Measurements from ENCODE around the gene MROH9.

Gene MROH9

GRCh38 chr1:171082606-171083005 is 147.3 kb downstream of the MROH9 start:
- DNase-seq, result no peak

DNA sequence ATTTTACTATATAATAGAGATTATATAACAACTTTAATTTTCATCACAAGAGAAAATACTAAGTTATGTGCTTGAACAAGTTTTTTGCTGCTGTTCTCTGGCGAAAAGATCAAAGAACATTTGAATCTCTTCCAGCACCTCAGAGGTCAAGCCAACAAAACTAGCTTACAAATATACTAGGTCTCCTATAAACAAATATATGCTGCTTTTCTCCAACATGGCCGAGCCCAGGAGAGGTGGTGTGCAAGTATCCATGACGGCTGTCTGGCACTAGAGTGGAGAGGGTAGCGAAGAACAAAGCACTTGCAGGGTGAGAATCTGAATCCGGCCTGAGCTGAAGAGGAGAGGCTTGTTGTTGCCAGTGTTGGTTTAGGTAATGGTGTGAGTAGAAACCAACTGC is 147.9 kb downstream of the MROH9 start:
- DNase-seq, result no peak

DNA sequence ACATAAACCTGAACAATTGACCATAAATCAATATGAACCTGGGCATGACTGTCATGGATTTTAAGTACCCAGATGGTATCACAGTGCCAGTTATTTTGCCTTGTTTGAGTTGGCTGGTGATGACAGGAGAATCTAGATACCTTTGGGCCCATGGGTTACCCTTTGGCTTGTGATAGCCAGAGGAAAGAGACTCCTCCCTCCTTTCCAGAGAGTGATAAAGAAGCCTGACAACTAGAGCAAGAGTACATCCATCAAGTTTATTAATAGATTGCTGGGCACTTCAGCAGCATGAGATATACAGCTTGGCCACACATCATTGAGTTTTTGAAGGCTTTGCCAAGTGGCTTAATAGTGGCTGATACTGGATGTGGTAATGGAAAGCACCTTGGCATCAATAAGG is 148.8 kb downstream of the MROH9 start:
- DNase-seq, result no peak

DNA sequence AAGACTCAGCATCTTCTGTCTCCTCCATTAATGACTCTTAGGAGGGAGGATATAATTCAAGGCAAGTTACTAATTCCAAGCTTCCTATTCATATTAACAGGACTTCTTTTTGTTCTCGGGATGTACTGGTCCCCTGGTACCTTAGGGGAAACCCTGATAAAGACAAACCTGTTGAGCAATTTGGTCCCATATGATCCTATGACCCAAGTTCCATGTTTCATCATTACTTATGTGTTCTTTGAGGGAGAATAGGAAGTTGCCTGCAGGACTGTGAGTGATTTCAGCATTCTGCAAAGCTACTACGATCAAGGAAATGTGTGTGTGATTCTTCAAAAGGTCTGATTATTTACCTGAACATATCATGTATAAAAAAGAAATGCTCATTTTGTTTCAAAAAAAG is 149.5 kb downstream of the MROH9 start:
- no peak for DNase-seq

GRCh38 chr1:171087896-171088295 is 152.6 kb downstream of the MROH9 start:
- no peak for DNase-seq

DNA sequence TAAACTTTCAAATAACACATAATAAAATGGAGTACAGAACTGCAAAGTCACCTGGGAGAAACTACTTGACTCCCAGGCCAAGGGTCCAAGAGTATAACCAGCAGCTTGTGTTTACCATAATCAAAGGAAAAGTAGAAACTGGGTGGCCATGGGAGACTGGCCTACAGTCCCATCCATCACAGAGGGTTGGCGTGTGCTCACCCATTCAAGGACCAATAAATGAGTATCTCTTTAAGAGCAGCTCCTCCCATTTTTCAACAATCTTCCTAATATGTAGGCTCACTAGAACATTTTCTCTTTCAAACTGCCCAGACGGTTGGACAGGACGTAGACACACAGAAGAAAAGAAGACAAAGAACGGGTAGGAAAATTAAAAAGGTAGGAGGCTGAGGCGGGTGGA is 155.3 kb downstream of the MROH9 start, which contains the start of gene FMO3:
Gene FMO3 (plus strand): TSS at position 302 of the 400 bp plus-strand sequence. CDS start 1,754 bp downstream, outside the sequence.
- DNase-seq, result no peak

DNA sequence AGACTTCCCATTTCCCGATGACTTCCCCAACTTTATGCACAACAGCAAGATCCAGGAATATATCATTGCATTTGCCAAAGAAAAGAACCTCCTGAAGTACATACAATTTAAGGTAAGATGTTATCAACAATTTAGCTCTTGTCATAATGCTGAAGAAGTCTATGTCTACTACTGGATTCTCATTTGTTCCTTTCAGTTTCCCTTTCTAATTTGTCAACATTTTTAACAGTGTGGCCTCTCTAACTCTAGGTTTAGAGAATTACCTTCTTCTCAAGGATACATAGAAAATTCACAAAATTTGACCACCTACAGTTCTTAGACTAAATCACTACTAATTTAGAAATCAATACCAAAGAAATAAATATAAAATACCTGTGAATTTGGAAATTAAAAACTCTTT is 168.5 kb downstream of the MROH9 start:
- DNase-seq, result no peak

- DNase-seq, result no peak
These were observed 172.1 kb downstream of the MROH9 start for GRCh38 chr1:171107262-171107940.

GRCh38 chr1:171107969-171108368 is 172.6 kb downstream of the MROH9 start:
- DNase-seq, result no peak

DNA sequence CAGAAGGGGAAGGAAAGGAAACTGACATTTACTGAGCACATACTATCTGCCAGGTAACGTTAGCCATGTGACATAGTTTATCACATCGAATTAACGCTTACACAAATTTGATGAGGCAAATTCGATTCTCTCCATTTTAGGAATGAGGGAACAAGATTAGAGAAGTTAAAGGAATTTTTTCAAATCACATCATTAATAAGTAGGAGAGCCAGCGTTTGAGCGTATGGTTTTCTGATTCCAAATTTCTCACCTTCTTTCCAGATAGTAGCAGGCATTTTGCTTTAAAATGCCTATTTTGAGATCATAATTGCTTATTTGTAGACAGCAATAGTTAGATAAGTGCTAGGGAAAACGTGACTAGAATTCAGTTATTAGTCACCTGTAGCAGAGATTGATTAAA is 174.6 kb downstream of the MROH9 start:
- no peak for DNase-seq

DNA sequence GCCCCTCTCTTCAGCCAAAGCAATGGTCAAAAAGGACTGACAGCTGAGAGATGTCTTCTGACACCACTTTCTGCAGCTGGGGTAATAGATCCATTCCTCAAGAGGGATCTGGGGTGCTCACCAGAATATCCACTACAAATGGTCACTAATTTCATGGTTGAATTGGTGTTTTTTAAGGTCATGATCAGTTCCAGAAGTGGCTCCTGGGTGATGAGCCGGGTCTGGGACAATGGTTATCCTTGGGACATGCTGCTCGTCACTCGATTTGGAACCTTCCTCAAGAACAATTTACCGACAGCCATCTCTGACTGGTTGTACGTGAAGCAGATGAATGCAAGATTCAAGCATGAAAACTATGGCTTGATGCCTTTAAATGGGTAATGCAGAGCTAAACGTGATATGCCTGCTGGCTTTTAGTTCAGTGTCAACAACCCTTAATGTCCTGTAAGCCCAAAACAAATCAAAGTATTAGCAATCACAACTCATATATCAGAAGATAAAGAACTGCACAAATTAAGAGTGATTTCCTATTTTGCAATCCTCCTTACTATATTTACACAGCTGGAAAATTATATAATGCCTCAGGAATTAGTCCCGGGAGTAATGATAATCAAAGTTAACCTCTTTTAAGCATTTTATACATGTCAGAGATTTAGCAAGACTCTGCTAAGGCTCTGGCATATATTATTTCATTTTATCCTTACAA is 175.4 kb downstream of the MROH9 start:
- DNase-seq, result no peak

- no peak for DNase-seq
These were observed 176.8 kb downstream of the MROH9 start for GRCh38 chr1:171112119-171112518.

- DNase-seq, result no peak
These were observed 178.0 kb downstream of the MROH9 start for GRCh38 chr1:171113382-171113781.
